WI38 (cell line): ENCODE results near the gene HK1.

ENCODE experiments used
- H3K4me3 ChIP-seq: 2 replicates; pipeline ENCODE4 v1.5.1; 2011; ENCODE audit warnings: low read depth, mild to moderate bottlenecking, control low read depth, low read length
- CTCF ChIP-seq: IDR thresholded peaks from 2 replicates; pipeline ENCODE4 v1.5.1; 2012; ENCODE audit warnings: low read depth, mild to moderate bottlenecking, control low read depth, low read length

HK1 gene

GRCh38 chr10:69434169-69434568 lies 155.9 kb downstream of the HK1 start:
- TF ChIP-seq CTCF, result no peak

GRCh38 chr10:69434926-69435325 lies 156.6 kb downstream of the HK1 start:
- TF ChIP-seq CTCF, result no peak
- H3K4me3 ChIP-seq, result no peak overlapping the region

More at GRCh38 chr10:69434169-69434568, 155.9 kb downstream of the HK1 start:
- H3K4me3 ChIP-seq, result no peak overlapping the region

- no peak overlapping the region for H3K4me3 ChIP-seq
- TF ChIP-seq CTCF, result no peak
Observed at GRCh38 chr10:69435966-69436520, 157.7 kb downstream of the HK1 start.

GRCh38 chr10:69437321-69438259 lies 159.3 kb downstream of the HK1 start:
- TF ChIP-seq CTCF, result no peak
- H3K4me3 ChIP-seq, result no peak overlapping the region

- no peak overlapping the region for H3K4me3 ChIP-seq
- TF ChIP-seq CTCF, result no peak
Observed at GRCh38 chr10:69438536-69439349, 160.4 kb downstream of the HK1 start.

- TF ChIP-seq CTCF, result no peak
- no peak overlapping the region for H3K4me3 ChIP-seq
Observed at GRCh38 chr10:69439350-69439739, 161.0 kb downstream of the HK1 start.
